SW480 (cell line): Measurements from ENCODE around the gene AKR1A1.
"Not testable (repeated sequence)": the region's sequence is repeated elsewhere in the genome, so short reads cannot be mapped to it uniquely, and the experiment has no call there.

ENCODE experiments used
- DNase-seq: peaks from one replicate; pipeline ENCODE4 v3.0.0-alpha.2; 2016; ENCODE audit warnings: low spot score

AKR1A1 gene

DNA sequence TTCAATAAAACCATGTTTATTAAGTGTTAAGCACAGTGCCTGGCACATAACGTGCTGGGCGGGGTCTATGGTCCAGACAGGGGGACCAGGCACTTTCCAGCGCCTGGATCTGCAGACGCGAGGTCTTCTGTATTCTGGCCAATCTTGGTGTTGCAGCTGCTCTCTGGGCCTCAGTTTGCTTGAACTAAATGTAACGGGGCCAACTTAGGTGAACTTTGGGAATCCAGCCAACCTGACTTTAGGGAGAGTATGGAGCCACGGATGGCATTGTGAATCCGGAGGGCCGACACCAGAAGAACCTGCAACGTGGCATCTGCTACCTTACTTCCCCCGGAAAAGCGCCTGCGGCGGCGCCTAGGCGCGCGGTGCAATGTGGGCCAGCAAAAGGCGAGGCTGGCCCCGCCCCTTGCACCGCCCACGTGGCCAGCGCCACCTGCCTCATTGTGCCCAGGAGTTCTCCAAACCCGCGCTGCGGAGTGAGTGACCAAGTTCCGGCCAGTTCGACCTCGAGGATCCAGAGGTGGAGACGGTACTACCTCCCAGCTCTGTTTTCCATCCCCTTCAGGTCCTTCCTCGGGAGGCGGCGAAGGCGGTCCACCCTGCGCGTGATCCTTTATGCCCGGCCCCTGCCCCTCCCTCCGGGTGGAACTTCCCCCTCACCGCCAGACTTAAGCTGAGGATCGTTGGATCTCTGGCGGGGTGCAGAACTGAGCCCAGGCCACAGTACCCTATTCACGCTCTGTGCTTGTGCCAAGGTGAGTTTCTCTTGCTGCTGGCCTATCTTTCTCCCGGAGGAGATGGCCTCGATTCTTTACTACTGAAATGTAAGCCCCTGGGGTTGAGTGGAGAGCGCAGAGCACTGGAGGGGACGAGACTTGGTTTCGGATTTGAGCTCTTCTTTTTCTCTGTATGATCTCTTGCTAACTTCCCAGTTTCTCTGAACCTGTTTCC lies at the start of gene AKR1A1:
TSS of gene AKR1A1 (plus strand) at position 426 of the 951 bp plus-strand sequence. CDS start 10,969 bp downstream, outside the sequence.
- DNase-seq, result peak; percentile 87

DNA sequence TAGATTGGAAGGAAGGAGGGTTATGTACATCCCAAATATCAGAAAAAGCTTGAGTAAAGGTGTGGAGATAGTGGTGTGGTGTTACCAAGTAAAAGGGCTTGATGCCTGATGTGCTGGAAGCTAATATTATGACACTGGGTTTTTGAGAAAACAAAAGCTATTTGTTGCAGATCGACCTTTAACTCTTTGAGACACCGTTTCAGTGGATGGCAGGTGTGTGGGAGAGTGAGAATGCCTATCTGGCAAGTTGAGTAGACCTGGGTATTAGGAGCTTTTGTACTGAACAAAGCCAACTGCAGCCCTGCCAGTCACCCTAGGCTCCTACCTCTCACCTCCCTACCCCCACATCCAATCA lies 49.1 kb upstream of the AKR1A1 start:
- DNase-seq, result no peak

DNA sequence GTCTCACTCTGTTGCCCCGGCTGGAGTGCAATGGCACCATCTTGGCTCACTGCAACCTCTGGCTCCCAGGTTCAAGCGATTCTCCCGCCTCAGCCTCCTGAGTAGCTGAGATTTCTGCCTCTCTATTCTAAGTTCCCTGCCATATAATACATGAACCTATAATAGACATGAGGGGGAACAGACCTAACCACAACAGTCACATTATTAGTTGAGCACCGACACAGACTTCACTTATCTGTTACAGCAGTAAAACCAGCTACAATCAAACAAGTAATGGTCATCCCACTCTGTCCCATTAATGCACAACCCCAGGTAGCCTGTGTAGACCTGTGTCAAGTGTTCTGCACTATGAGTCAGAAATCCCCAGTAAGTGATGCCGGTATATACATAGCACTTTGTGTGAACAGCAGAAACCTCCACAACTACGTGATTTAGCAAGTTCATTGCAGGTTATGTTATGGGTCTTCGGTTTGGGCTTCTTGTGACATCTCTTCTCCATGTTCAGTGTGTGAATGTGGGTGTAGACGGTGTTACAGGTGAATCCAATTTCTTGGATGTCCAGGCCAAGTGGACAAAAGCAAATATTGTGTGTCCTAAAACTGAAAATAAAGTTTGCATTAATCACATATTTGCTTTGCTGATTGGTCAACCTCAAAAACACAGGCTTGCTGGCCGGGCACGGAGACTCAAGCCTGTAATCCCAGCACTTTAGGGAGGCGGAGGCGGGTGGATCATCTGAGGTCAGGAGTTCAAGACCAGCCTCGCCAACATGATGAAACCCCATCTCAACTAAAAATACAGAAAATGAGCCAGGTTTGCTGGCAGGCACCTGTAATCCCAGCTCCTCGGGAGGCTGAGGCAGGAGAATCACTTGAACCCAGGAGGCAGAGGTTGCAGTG lies 46.9 kb upstream of the AKR1A1 start:
- no peak for DNase-seq

DNA sequence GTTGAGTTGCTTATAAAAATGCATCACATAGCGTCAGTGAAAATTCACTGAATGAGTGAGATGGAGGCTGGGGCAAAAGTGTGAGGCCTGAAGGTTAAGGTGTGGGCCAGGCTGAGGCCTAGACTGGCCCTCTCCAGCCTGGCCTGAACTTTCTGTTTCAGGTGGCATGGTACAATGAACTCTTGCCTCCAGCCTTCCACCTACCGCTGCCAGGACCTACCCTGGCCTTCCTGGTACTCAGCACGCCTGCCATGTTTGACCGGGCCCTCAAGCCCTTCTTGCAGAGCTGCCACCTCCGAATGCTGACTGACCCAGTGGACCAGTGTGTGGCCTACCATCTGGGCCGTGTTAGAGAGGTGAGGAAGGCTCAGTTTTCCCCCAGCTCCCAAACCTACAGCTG lies 43.4 kb upstream of the AKR1A1 start:
- DNase-seq, result no peak

DNA sequence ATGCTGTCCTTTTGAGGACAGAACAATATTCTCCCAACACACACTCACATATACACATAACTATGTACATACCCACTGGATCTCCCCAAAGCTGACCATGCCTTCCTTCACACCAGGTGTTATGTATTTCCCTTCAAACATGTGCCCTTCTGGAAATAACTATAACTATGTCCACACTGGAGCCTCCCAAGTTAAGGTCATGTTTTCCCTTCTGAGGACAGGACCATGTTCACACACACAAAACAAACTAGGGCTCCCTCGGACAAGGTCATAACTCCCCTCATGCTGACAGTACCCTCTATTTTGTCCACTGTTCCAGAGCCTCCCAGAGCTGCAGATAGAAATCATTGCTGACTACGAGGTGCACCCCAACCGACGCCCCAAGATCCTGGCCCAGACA lies 42.7 kb upstream of the AKR1A1 start:
- DNase-seq, result no peak

DNA sequence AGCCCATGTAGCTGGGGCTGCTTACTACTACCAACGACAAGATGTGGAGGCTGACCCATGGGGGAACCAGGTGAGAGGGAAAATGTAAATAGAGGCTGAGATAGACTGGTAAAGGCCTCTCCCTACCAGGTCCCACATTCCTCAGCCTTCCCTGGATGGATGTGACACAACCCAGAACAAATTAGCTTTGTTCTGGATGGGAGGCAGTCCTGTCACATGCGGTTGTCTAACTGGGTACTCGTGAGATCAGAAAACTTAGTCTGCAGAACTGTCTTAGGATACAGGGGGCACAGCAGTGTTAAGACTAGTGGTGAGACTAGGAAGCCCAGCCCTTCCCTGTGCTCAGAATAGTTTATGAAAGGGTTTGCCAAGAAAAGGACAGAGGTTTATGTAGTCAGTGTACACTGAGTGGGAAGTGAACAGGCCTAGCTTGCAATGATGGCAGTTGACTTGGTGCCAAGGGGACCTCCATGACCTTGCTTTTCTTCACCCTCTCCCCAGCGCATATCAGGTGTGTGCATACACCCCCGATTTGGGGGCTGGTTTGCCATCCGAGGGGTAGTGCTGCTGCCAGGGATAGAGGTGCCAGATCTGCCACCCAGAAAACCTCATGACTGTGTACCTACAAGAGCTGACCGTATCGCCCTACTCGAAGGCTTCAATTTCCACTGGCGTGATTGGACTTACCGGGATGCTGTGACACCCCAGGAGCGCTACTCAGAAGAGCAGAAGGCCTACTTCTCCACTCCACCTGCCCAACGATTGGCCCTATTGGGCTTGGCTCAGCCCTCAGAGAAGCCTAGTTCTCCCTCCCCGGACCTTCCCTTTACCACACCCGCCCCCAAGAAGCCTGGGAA lies 42.1 kb upstream of the AKR1A1 start:
- DNase-seq, result no peak

DNA sequence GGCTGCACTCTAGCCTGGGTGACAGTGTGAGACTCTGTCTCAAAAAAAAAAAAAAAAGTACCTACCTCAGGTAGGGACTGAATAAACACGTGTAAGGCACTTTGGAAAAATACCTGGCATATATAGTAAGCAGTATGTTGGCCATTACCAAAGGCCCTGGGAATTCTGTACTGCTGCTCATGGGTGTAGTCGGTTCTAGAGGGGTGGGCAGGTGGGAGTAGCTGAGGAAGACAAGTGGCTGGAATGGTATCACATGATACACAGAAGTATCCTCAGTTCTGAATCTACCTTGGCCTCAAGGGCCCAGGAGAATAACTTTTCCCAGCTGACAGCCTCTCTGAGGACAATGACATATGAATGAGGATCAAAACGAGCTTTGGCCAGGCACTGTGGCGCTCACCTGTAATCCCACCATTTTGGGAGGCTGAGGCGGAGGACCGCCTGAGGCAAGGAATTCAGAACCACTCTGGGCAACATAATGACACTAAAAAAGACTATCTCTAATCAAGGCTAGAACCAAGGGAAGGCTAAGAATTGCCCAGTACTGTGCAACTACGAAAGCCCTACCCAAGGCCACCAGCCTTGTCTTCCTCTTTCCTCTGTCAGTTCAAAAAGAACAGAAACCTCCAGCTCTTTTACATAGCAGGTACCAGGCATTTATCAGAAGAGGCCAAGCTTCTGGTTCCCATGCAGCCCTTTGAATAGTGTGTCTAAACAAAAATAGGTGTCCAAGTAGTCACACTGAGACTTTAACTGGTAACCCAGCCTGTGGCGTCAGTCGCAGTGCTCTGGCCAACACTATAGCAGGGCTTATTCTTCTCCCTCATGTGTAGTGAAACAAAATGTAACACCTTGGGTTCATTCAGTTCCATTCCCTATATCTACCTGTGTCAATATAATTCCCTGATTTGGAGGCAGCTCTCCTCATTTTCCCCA lies 40.3 kb upstream of the AKR1A1 start:
- no peak for DNase-seq

DNA sequence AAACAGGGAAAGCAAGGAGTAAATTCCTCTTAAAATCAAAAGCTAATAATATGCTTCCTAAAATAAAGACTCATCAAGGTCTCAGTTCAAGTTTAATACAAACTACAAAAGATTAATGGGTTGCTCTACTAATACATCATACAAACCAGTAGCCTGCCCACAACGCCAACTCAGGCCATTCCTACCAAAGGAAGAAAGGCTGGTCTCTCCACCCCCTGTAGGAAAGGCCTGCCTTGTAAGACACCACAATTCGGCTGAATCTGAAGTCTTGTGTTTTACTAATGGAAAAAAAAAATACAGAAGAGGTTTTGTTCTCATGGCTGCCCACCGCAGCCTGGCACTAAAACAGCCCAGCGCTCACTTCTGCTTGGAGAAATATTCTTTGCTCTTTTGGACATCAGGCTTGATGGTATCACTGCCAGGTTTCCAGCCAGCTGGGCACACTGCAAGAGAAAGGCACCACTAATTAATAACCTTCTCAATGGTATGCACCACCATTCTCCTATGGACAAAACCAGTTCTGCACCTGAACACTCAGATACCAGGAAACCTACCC lies 39.6 kb upstream of the AKR1A1 start:
- DNase-seq, result no peak

DNA sequence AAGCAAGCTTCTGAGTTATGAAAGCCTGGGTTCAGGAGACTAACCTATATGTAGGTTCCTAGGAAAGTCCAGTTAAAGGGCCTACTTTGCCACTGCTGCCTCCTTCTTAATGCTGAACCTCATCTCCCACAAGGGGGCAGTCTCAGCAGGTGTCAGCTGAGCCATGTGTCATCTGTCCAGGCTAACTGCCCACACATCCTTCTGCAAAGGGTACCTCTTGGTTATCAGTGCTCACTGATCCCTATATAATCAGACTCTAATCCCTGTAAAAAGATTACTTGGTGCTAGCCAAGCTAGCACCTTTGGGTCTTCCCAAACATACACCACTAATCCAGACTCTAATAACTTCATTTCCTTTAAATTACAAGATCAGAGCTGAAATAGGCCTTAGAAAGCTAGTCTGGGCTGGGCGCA lies 38.0 kb upstream of the AKR1A1 start:
- DNase-seq, result peak; percentile 69

DNA sequence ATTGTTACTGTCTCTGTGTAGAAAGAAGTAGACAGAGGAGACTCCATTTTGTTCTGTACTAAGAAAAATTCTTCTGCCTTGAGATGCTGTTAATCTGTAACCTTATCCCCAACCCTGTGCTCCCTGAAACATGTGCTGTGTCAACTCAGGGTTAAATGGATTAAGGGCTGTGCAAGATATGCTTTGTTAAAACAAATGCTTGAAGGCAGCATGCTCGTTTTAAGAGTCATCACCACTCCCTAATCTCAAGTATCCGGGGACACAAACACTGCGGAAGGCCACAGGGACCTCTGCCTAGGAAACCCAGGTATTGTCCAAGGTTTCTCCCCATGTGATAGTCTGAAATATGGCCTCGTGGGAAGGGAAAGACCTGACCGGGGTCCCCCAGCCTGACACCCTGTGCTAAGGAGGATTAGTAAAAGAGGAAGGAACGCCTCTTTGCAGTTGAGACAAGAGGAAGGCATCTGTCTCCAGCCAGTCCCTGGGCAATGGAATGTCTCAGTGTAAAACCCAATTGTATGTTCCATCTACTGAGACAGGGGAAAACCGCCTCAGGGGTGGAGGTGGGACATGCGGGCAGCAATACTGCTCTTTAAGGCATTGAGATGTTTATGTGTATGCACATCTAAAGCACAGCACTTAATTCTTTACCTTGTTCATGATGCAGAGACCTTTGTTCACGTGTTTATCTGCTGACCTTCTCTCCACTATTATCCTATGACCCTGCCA lies 36.9 kb upstream of the AKR1A1 start:
- DNase-seq, result not testable (repeated sequence)

DNA sequence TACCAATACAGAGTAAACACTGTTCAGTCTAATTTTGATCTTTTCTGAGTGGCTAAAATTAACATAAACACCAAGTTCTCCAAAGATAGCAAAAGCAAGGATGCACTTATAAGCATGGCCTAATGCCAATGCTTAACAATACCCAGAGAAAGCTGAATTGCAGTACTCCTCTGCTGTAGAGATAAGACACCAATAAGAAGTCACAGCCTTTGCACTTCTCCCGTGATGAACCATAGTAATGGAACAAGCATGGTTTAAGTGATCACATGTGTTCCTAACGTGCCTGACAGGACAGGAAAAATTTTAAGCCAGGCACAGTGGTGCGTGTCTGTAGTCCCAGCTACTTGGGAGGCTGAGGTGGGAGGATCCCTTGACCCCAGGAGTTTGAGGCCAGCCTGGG lies 34.6 kb upstream of the AKR1A1 start:
- no peak for DNase-seq

DNA sequence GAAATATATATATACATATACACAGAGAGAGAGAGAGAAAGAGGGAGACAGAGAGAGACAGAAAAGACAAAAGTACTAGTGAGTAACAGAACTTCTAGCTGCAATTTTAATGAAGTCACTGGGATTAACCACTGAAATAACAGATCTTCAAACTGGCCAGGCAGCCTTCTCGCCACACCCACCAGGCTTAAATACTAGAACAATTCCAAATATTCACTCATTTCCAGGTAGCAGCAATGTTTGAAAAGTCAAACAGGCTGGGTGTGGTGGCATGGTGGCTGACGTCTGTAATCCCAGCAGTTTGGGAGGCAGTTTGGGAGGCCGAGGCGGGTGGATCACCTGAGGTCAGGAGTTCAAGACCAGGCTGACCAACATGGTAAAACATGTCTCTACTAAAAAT lies 34.2 kb upstream of the AKR1A1 start:
- DNase-seq, result no peak

DNA sequence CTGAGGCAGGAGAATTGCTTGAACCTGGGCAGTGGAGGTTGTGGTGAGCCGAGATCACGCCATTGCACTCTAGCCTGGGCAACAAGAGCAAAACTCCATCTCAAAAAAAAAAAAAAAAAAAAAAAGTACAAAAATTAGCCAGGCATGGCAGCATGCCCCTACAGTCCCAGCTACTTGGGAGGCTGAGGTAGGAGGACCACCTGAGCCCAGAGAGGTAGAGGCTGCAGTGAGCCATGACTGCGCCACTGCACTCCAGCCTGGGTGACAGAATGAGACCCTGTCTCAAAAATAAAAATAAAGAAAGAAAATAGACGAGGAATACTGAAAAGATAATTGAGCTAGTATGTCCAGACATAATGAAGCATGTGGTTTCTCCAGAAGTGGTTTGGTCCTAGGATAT lies 32.3 kb upstream of the AKR1A1 start:
- DNase-seq, result not testable (repeated sequence)

DNA sequence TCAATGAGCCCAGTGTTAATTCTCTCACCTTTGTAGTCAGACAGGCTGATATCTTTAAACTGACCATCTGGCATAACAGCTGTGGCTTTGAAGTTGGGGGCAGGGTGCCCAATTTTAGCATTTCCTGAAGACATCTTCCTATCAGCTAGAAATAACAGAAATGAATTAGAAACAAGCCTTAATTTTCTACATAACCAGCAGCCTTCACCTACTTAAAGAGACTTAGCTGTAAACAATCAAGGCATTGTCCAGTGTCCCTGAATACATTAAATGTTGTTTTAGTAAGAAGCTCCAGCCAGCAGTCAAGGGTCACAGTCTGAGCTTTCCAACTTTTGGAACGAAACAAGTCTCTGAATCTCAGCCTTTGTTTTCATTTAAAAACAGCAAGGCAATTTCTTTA lies 31.7 kb upstream of the AKR1A1 start:
- no peak for DNase-seq

DNA sequence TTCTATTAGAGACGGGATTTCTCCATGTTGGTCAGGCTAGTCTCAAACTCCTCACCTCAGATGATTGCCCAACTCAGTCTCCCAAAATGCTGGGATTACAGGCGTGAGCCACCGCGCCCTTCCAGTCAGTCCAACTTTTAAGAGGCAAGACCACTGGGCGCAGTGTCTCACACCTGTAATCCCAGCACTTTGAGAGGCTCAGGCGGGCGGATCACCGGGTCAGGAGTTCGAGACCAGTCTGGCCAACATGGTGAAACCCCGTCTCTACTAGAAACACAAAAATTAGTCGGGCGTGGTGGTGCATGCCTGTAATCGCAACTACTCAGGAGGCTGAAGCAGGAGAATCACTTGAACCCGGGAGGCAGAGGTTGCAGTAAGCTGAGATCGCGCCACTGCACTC lies 30.9 kb upstream of the AKR1A1 start:
- not testable (repeated sequence) for DNase-seq

DNA sequence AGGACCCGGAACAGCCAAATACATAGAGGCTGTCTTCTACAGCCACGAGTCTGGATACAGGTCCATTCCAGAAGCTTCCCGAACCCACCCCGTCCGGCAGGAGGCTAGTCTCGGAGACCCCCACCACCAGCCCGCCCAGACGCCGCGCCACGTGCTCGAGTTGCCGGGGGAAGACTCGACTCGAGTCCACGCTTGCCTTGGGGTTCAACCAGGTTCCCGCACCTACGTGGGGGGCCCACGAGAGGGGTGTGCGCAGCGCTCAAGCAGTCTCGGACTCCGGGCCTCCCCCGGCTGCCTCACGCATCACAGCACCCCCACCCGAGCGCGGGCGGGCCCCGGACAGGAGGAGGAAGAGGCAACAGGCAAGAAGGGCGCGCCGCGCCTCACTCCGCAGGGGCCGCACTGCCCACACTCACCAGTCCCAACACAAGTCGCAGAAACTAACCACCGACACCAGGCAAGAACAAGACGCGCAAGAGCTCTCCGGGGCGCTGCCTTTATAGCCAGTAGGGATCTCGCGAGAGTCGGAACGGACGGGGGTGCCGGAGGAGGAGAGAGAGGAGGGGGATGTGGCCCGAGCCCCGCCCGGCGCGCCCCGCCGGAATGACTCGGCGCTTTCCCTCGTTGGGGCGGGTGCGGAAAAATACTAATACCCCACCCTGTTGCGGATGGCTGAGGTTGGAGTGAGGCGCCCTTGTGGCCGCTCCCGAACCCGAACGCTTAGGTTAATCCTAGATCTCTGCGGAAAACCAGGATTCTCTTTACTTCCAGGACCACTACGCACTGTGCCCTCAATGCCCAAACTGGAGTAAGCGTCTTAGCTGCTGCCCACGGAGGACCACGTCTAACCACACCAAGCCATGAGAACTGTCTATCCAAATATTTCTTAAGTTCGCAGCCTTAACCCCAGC lies 29.0 kb upstream of the AKR1A1 start, which contains the start of gene PRDX1:
TSS of gene PRDX1 (minus strand) at position 472 of the 911 bp plus-strand sequence. CDS start 2,841 bp downstream, outside the sequence.
- DNase-seq, result peak; percentile 91

DNA sequence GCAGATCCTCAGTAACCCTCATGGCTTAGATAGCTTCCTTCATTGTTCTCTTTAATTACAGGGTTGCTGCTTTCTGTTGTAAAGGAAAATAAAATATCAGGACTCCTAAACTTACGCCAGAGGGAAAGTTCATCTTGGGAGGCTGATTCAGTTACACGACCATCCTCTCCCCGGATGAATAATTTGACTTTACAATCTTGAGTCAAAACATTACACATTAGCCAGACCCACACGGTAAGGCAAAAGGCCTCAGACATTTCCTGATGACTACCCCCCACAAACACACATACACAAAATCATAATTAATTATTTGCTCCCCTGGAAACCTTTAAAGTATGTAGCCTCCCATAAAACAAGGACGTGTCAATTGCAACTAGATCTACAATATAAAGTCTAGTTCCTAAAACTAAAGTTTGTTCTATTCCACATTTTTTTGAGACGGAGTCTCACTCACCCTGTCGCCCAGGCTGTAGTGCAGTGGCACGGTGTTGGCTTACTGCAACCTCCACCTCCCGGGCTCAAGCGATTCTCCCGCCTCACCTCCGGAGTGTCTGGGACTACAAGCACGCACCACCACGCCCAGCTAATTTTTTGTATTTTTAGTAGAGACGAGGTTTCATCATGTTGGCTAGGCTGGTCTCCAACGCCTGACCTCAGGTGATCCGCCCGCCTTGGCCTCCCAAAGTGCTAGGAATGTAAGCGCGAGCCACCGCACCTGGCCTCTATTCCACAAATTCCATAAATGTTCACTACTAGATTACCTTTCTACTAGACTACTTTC lies 28.1 kb upstream of the AKR1A1 start:
- peak; percentile 41 for DNase-seq

DNA sequence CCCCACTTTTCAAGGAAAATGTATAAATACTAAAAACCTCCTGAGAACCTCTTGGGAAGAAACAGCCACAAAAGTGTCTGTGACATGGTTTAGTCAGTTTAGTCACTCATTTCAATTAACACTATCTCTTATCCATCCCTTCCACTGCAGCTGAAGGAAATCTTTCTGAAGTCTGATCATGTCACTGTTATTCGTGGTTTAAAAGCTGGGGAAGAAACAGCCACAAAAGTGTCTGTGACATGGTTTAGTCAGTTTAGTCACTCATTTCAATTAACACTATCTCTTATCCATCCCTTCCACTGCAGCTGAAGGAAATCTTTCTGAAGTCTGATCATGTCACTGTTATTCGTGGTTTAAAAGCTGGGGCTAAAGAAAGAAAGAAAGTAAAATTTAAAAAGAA lies 27.1 kb upstream of the AKR1A1 start:
- DNase-seq, result not testable (repeated sequence)
